ENCODE results near the gene ANKS1A.

- TF ChIP-seq CTCF (conservative IDR thresholded peaks at IDR 0.05; ENCODE audit: low read depth, low read length): no peak
- TF ChIP-seq SMC3 (IDR thresholded peaks at IDR 0.05; ENCODE audit: low read depth, low read length): no peak
- no peak for TF ChIP-seq RFX5 (IDR thresholded peaks at IDR 0.05; ENCODE audit: low read depth, low read length)
- no peak for TF ChIP-seq POLR2A (IDR thresholded peaks at IDR 0.05; ENCODE audit: low read depth, low read length)
- no peak for TF ChIP-seq NFE2L2 (IDR thresholded peaks at IDR 0.05; ENCODE audit: low read depth, low read length)
- no peak for TF ChIP-seq RAD21 (IDR thresholded peaks at IDR 0.05; ENCODE audit: low read length)
- no peak for TF ChIP-seq RCOR1 (IDR thresholded peaks at IDR 0.05; ENCODE audit: insufficient replicate concordance, low read length)
- TF ChIP-seq CEBPB (IDR thresholded peaks at IDR 0.05; ENCODE audit: low read depth, low read length): no peak
- TF ChIP-seq MXI1 (IDR thresholded peaks at IDR 0.05; ENCODE audit: borderline replicate concordance, low read depth, low read length): no peak
- no peak for TF ChIP-seq USF2 (IDR thresholded peaks at IDR 0.05; ENCODE audit: low read depth, low read length)
- no peak for TF ChIP-seq MAZ (IDR thresholded peaks at IDR 0.05; ENCODE audit: borderline replicate concordance, low read depth, low read length)
Measured at GRCh38 chr6:34872332-34872731, 16.7 kb upstream of the ANKS1A start.

Measured in IMR-90 (cell line).